H1 (cell line): ENCODE results near the gene ADCK2. TPM values are rescaled to one million over a fixed set of nuclear protein-coding genes. Genes with fewer than 3 reads are reported as not detected.

ENCODE experiments used
- ATF2 ChIP-seq: IDR thresholded peaks from 2 replicates; pipeline ENCODE4 v1.6.1; 2012; ENCODE audit warnings: low read length, inconsistent platforms
- ATF3 ChIP-seq: IDR thresholded peaks from 2 replicates; pipeline ENCODE4 v1.6.1; 2011; ENCODE audit warnings: low read depth, mild to moderate bottlenecking, low read length; ENCODE audit not compliant: insufficient read depth
- CHD2 ChIP-seq: IDR thresholded peaks from 2 replicates; pipeline ENCODE4 v1.6.1; 2012; ENCODE audit warnings: low read length, improper control_type of control experiment
- NRF1 ChIP-seq: IDR thresholded peaks from 2 replicates; pipeline ENCODE4 v1.6.1; 2011; ENCODE audit warnings: mild to moderate bottlenecking, low read depth, low read length, improper control_type of control experiment
- RXRA ChIP-seq: IDR thresholded peaks from 2 replicates; pipeline ENCODE4 v1.6.1; 2011; ENCODE audit warnings: low read depth, mild to moderate bottlenecking, low read length, moderate library complexity; ENCODE audit not compliant: insufficient read depth
- TEAD4 ChIP-seq: IDR thresholded peaks from 2 replicates; pipeline ENCODE4 v1.6.1; 2012; ENCODE audit warnings: low read depth, low read length, inconsistent platforms, mixed read lengths
- USF2 ChIP-seq: IDR thresholded peaks from 2 replicates; pipeline ENCODE4 v1.6.1; 2011; ENCODE audit warnings: low read length, improper control_type of control experiment
- polyA plus RNA-seq, 7 experiments: library from polyadenylated mRNA; depleted of rRNA in 3 of 7; stranded (reverse) in 5 of 7; unstranded in 2 of 7; fragments of >200 nt in 5 of 7; fragments of 200-250 nt in 2 of 7; gene quantifications; 1 replicate in 5 of 7; 2 replicates in 1 of 7; 4 replicates in 1 of 7; pipeline versions ENCODE4 v1.2.1 to v1.2.3, GENCODE V29; 2011 to 2013; ENCODE audit warnings: missing spikeins in 2 of 7, mixed read lengths in 2 of 7
- total RNA-seq: library from RNA; stranded (reverse); fragmentation: NEBNext Ultra II Directional; extraction: Animal tissue kit (Norgen Biotek cat#: 25700); gene quantifications from 2 replicates; pipeline ENCODE4 v1.2.1, GENCODE V29; 2021

The ADCK2 gene
- total and polyA plus RNA-seq, 2 of the 8 experiments (the other 6 are each of a cell fraction or from before 2014, with no cell fraction given), result 6.9 to 11.7 TPM

- TF ChIP-seq ATF3, result no peak
- no peak for TF ChIP-seq RXRA
- no peak for TF ChIP-seq TEAD4
- TF ChIP-seq USF2, result no peak
- TF ChIP-seq NRF1, result no peak
- no peak for TF ChIP-seq ATF2
- no peak for TF ChIP-seq CHD2
These were observed 41.7 kb downstream of the ADCK2 start (continued) for GRCh38 chr7:140714331-140715040.
